Superior temporal gyrus (tissue), 1 donor: ENCODE results near the gene POLN.
"Not testable (repeated sequence)": the region's sequence is repeated elsewhere in the genome, so short reads cannot be mapped to it uniquely, and the experiment has no call there.

Experiments
- DNase-seq: peaks from one replicate; pipeline ENCODE4 v3.0.0-alpha.2; 2016; ENCODE audit errors: extremely low spot score

Gene POLN

DNA sequence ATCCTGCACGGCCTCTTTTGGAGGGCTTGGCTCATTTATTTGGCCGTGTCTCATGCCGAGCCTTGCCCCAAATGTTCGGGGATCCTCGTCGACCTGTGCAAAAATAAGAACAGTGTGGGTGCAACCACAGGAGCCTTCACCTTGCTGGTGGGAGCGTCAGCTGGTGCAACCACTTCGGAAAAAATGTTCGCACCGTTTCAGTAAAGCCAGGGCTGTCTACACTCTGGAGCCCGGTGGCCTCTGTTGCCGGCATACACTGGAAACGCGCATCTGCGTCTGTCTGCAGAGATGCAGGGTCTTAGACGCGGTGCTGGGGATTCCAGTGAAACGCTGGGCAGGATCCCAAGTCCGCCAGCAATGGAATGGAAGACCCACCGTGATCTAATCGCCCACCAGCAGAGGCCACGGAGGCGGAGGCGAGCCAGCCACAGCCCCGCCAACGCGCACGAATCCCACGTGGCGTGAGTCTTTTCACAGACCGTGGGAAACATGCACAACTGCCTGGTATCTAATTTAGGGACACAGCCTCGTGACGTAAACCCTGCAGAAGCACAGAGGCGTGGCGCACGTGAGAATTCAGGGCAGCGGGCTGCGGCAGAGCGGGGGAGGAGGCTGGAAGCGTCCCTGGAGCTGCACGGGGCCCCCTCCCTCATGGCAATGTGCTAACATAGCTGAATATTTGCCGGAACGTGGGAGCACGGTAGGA, 33.8 kb upstream of the POLN start:
- DNase-seq: peak; percentile 33

DNA sequence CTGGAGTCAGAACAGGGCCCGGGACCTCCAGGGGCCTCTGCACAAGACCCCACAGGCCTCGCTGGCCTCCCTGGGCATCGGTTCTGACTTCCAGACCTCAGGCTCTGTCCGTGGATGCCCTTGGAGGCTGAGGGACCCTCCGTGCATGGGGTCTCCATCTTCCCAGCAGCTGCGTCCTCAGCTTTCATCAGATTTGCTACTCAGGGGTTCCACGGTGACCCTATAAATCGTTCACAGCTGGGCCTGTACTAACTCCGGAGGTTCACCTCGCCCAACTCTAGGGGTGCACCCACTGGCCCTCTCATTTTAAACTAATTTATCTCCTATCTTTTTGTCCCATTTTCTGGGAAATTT, 33.1 kb upstream of the POLN start:
- DNase-seq: not testable (repeated sequence)

DNA sequence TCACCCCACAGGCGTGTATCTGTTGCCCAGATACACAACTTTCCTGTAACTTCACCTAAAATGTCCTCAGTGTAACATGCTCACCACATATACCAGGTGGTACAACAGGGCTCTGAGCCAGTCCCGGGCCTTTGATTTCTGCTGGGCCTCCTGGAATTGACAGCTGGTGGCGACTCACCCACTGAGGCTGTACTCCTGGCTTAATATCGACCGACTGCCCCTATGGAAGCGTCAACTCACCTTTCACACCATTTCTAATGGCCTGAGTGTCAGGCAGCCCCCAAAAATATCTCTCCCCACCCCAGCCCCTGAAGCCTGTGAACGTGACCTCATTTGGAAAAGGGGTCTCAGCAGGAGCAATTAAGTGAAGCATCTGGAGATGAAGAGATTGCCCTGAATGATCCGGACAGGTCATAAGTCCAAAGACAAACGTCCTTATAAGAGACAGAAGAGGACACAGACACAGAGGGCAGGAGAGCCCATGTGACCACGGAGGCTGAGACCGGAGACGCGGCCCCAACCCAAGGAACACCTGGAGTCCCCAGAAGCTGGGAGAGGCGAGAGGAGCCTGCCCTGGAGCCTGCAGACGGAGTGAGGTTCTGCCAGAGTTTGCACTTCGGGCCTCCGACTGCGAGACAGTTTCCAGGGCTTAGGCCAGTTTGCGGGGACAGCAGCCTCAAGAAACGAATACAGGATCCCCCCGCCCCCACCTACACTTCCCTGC, 32.6 kb upstream of the POLN start:
- no peak for DNase-seq

DNA sequence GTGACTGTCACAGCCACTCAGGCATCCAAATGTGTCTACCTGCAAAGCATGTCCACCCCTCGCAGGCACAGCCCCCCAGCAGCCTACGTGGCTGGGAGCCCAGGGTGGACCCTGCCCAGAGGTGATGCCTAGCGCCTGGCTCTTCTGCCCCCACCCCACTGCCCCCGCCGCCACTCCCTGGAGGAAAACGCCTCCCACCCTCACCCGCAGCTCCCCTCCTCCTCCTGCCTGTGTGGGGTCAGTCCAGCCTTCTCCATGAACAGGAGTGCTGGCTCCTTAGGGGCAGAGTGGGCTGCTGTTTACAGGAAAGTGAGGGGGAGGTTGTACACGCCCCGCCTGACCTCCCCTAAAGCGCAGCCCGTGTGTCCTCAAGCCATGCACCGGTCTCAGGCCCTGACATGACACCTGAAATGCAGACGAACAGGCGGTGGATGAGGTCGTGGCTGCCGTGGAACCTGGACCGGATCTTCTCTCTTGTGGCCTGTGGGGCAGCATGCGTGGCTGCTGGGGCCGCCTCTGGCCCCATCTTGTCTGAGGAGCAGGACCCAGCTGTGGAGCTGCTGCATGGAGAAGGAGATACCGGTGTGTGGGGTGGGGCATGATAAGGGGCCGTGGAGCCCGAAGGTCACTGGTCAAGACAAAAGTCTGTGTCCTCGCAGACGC, 31.9 kb upstream of the POLN start:
- DNase-seq: no peak

DNA sequence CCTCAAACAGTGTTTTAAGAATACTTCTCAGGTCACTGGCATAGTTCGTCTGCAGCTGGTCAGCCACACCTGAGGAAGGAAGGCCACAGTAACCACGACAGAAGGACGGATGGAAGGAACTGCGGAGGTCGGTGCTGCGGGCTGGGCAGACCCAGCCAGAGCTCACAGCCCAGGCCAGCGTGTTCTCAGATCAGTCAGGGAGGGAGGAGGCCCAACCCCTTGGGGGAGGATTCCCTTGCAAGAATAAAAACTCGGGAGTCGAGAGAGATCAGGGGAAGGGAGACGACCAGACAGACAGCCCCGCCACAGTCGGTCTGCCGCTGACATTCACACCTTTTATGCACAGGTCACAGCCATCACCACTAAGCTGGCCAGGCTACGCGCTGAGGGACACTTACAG, 31.3 kb upstream of the POLN start:
- no peak for DNase-seq

DNA sequence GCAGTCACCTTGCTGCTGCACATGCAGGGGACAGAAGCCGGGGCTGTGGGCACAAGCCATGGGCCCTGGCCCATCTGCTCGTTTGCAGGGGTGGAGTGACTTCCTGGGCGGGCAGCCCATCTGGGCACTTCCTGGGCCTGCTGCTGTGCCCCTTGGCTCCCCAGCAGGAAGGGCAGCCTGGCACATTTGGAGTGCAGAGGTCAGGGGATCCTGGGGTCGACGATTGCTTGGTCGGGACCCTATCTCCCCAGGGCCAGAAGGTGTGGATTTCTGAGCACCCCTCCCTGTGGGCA, 30.9 kb upstream of the POLN start:
- no peak for DNase-seq

DNA sequence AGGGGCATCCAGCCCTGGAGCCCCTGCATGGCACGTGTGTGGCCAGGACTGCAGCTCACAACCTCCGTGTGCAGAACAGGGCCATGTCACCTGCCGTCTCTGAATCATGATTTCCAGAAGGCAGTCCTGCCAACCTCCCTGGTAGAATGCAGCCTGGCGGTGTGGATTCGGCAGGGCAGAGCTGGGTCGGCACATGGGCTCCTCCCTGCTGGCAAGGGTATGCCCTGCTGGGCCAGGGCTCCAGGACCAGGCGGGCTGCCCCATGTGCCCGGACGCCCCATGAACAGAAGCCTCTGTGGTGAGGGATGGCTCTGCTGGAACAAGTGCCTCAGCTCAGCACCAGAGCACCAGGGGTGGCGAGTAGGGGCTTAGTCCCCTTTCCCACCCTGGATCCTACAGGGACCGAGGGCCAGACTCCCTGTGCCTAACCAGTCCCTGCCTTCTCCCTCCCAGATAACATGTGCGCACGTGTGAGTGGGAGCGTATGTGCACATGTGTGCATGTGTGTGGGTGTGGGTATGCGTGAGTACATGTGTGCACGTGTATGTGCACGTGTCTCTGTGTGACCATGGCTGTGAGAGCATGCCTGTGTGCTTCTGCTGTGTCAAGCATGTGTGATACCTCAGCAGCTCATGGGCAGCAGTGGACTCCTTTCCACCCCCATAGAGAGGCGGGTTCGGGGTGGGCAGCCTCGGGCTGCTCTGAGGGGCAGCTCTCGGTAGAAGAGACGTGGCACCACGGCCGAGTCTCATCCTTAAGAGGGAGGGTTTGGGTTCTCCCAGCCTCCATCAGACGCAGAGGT, 30.3 kb upstream of the POLN start:
- no peak for DNase-seq

DNA sequence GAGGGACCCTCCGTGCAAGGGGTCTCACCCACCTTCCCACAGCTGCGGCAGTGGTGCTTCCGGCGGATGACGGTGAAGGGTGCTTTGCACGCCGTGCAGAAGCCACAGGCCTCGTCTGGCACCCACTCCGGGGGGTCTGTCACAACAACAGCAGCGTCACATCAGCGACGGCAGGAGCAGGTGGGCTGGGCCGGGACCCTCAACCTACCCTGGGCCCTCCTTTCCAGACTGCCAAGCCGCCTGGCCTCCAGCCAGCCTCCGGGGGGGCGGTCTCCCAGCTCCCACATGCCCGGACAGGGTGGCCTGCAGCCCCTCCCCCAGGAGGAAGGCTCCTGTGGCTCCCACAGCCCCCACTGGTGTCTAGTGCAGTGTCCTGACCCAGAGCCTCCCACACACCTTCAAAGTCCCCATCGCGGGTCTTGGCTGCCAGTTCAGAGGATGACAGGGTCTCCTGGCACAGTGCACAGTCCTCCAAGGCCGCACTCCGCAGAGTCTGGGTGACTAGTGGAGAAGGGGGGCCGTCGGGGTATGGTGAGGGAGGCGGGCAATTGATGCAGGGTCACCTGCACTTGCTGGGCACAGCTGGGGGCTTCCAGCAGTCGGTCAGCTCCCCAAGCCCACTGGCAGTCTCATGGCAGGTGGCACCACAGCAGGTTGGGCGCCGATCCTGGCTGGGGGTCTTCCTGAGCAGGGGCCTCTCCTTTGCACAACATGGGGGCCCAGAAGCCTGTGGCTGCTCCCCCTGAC, 29.5 kb upstream of the POLN start:
- no peak for DNase-seq

DNA sequence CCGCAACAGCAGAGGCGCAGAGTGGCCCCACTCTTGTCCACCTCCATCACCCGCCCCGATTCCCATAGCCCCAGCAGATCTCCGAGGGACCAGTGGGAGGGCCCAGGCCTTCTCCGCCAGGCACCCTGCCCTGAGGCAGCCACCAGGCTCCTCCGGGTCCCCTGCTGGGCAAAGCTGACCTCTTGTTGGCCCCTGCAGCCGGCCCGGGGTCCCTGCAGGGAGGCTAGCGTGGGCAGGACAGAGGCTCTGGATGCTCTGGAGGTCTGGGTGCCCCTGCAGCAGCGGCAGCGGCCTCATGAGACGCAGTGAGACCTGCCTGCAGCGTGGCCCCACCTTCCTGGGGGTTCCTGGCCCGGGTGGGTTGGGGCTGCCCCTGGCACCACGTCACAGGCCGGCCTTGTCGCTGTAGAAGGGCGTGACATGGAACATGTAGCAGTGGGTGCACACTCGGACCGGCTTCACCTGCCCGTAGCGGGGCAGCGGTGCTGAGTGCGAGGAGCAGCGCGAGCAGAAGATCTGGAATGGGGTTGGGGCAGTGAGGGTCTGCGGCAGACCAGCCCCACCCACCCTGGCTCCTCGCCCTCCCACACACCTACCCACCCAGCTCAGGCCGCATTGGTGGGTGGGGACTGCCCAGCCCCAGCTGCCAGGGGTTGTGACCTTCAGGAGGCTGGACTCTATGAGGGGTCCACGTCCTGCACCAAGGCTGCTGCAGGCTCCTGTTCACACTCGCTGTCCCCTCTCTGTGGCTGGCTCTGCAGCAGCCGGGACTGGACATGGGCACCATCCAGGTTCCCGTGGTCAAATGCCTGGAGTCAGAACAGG, 28.6 kb upstream of the POLN start:
- DNase-seq: no peak

DNA sequence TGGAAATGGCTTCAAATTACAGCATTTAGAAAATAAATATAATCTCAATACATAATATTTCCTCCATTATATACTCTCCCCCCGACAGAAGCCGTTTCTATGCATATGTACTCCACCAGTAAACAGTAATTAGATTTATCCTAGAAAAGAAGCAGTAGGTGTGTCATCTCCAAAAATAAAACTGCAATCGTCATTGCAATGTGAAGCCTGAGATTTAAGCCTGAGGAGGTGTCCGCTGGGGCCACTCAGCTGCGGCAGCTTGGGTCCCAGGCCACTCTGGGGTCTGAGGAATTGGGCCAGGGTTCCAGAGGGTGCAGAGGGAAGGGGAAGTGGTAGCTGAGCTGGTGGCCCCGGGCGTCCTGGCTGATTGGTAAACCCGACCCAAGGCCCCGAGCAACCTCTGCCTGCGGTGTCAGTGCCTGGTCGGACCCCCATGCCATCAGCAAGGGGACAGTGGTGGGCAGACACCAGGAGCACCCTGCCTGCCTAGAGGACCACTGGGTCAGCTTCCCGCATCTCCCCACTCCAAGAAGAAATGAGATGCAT, 27.8 kb upstream of the POLN start:
- DNase-seq: peak; percentile 45

DNA sequence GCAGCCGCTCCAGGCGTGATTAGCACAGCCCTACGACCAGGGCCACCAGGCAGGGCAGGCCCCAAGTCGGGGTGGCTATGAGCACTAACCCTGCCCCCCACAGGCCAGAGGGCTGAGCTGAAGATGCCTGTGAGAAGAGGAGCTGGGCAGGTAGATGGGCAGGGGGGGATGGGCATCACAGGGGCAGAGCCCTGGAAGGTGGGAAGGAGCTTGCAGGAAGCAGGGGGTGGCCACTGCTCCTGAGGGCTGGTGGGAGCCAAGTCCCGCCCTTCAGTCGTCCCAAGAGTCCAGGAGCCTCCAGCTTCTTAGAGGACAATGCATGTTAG, 27.2 kb upstream of the POLN start:
- no peak for DNase-seq

DNA sequence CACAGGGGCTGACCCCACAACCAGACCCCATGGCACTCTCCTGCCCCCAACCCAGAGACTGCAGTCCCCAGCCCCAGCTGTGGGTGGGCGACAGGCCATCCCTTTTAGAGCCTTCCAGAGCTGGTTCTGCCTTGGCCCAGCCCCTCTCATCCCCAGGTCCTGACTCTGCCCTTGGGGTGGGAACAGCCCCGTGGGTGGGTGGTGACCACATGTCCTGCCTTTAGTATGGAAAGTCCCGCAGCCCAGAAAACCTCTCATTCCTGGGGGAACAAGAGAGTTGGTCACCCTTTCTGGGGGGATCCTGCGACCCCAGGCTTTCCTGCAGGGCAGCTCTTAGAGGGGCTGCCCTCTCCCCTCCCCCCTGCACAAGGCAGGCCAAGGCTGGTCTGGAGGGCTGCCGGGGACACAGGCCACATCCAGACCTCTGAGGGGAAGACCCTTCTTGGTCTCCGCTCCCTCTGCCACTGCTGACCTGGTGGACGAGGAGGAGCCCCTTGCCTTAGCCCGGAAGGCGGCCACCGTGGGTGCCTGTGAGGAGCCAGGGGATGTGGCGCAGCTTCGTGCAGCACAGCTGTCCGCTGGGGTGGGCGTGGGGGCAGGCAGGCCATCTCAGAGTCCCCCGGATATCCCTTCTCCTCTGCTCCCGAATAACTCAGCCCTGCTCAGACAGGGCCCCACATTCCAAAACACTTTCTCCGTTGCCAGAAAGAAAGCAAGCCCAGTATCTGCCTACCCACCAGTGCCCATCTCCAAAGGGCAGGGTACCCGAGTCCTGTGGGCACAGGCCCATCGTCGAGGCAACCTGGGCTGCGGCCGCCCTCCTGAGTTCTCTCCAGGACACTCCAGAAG, 26.7 kb upstream of the POLN start:
- no peak for DNase-seq

DNA sequence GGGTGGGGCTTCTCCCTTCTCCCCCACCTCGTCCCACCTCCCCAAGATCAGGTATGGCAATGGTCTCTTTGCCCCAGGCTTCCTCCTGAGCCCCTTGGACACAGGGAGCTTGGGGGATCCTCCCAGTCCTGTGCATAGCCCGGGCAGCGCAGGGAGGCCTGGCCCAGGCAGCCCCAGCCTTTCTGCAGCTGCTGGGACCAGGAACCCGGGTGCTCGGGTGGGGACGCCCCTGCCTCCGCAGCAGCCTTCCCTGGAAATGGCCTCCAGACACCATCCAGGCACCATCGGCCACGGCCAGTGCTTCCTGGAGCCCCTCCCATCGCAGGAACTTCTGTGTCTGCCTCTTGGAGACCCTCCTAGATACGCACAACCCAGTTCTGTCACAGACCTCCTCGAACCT, 25.9 kb upstream of the POLN start:
- DNase-seq: no peak

DNA sequence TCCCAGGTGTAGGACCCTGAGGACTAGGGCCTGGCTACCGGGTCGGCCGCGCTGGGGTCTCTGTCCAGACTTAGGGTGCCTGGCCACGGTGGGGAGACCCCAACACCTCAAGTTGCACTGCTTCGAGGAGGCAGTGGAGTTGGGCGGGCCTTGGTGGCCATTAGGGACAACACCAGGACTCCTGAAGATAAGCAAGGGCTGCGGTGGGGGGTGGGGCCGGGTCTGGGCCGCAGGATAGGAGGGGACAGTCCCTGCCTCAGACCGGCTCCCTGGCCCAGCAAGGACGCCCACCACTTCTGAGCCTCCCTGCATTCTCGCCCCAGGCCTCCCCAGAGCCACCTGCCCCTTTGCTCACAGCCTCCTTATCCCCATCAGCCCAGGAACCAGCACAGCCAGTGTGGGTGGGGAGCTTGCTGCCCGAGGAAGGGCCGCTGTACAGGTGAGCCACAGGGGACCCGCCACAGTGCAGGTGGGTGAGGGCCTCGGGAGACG, 25.4 kb upstream of the POLN start:
- no peak for DNase-seq

DNA sequence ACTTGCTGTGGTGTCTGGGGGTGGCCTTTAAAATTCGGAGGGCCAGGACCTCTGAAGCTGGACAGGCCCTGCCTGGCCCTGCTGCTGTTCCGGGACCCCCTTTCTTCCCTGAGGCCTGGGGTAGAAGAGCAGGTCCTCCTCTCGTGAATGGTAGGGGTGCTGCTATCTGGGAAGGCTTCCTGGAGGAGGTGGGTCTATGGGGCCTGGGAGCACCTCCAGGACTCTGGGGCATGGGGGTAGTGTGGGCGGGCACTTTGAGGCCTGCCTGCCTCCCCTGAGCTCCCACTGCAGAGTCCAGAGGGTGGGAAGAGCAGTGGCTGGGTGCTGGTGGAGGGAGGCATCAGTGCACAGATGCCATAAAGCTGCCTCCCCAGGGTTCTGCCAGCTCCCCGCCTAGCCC, 24.9 kb upstream of the POLN start:
- DNase-seq: no peak

DNA sequence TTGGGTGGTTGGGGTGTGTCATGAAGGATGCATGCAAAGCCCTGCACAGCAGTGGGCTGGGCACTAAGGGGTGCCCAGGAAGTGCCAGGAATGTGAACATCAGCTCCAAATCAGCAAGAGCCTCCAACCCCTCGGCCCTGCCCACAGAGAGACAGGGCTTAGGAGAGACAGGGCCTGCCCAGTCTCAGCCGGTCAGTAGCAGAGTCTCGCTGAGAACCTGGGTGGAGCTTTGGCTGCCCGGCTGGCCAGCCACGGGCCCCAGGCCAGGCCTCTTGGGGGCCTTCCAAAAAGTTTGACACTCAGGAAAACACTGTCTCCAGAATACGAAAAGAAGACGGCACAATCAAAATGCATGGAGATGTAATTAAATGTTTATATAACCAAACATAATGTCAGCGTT, 24.3 kb upstream of the POLN start:
- DNase-seq: no peak

DNA sequence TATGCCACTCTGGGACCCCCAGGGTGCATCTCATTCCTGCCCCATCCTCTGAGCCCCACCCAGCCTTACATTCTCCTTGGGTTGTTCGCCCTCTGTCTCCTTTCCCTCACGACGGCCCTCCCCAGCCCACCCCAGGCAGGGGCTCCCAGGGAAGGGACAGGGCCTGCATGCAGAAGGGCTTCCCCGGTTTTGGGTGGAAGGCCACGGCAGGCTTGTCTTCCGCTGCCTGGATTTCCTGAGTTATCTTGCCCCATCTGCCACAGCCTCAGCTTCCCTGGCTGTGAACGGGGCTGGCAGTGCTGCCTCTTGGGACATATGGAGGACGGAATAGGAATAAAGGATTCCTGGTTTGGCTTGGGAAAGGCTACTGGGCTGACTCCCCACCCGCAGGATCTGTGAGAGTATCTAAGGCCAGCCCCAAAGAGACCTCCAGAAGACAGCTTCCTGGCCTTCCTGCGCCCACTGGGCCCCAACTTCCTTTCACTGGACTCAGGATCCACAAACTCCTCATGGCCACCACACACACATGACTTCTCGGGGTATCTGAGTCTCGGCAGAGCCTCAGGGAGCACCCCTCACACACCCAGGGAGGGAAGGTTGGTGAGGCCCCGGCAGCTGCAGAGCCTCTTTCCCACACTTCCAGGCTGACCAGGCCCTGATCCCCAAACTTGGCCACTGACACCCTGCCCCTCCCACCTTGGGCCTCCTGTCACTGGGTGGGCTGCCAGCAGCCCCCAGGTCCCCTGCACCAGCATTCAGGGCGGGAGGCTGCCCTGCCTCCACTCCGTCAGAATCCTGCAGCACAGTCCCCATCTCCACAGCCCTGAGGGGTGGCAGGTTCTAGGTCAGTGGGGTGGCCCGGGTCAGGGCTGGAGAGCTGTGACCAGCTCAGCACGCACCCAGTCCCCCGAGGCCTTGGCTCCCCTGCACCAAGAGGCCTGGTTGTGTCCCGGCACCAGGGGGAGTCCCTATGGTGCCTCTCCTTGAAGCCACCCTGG, 23.5 kb upstream of the POLN start:
- DNase-seq: no peak

DNA sequence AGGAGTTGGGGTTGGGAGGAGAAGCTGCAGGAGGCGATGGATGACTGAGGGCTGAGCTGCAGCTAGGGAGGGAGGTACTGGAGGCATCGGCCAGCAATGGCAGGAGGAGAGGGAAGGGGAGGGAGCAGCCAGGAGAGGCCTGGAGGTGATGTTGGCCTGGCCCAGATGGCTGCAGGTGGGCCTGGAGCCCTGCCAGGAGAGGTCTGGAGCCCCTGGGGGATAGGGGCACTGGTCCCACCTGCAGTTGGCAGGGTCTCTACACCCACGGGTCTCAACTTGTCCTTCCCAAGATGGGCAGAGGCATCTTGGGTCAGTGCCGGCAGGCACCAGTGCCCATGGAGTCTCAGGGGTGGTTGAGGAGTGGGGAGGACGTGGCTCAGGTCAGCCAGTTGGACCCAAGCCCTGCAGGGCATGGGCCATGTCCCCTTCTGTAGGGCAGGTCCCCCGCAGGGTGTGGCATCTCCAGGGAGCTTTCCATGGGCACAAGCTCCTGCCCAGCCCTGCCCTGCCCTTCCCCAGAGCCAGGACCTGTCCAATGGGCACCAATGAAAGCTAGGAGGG, 22.6 kb upstream of the POLN start:
- no peak for DNase-seq
